Tibial artery (tissue), 4 donors: ENCODE measurements around the gene SRSF9.
"Not testable (repeated sequence)": the region's sequence is repeated elsewhere in the genome, so short reads cannot be mapped to it uniquely, and the experiment has no call there.

ENCODE experiments used
- DNase-seq, 2 donors: peaks; one replicate each; pipeline ENCODE4 v3.0.0-alpha.2; 2019
- H3K27ac ChIP-seq, 2 donors: fragments of 200-600 bp; sonication (generic) in 1 of 2; 1 replicate in 1 of 2; 2 replicates in 1 of 2; pipeline ENCODE4 v1.5.1; 2018 to 2019; ENCODE audit warnings: mild to moderate bottlenecking in 1 of 2
- H3K27me3 ChIP-seq, 2 donors: fragments of 200-600 bp; sonication (generic) in 1 of 2; one replicate each; pipeline versions ENCODE4 v1.5.1 to v1.6.0; 2016 to 2019
- H3K36me3 ChIP-seq, 3 donors: fragments of 200-600 bp; sonication (generic) in 2 of 3; one replicate each; pipeline ENCODE4 v1.5.1; 2016 to 2019; ENCODE audit warnings: mild to moderate bottlenecking in 2 of 3
- H3K4me1 ChIP-seq, 4 donors: fragments of 200-600 bp; sonication (generic) in 2 of 4; 1 replicate in 3 of 4; 2 replicates in 1 of 4; pipeline ENCODE4 v1.5.1; 2016 to 2019
- H3K4me3 ChIP-seq, 2 donors: fragments of 200-600 bp; sonication (generic) in 1 of 2; 1 replicate in 1 of 2; 2 replicates in 1 of 2; pipeline ENCODE4 v1.5.1; 2018 to 2019; ENCODE audit warnings: mild to moderate bottlenecking in 2 of 2
- H3K9me3 ChIP-seq, 3 donors: fragments of 200-600 bp; sonication (generic) in 1 of 3; one replicate each; pipeline ENCODE4 v1.5.1; 2016 to 2019
- CTCF ChIP-seq, 2 experiments: fragments of 200-600 bp in 1 of 2; fragments of 450-650 bp in 1 of 2; IDR thresholded peaks; one replicate each; pipeline ENCODE4 v1.5.1; 2017 to 2019; ENCODE audit warnings: antibody characterized with exemption in 2 of 2, mild to moderate bottlenecking in 1 of 2, moderate library complexity in 1 of 2
- intact Hi-C: fragments of 100-400 bp; cut with DNase I; formaldehyde crosslinking; loops from one replicate; pipeline ENCODE4 v1.15.0; 2023; ENCODE audit warnings: low total_unique reads

Gene SRSF9

GRCh38 chr12:120495186-120495730, 25.7 kb upstream of the SRSF9 start:
- intact Hi-C loops, result loop anchor here (5.0 kb wide), 1 partner anchor 42 kb away; no protein-coding TSS in a partner anchor
- peaks cover 0 to 29% (median 19%) of the 10 kb centered on the region in 4 donors for H3K4me1 ChIP-seq
- no peak for TF ChIP-seq CTCF (IDR thresholded peaks at IDR 0.05)
- H3K9me3 ChIP-seq, result no peaks in the 10 kb centered on the region
- peak overlapping the region; percentile 92 to 95 for H3K27ac ChIP-seq
- peak overlapping the region; percentile 82 to 98 for H3K4me3 ChIP-seq
- DNase-seq, result no peak
- peaks cover 9 to 30% (median 12%) of the 10 kb centered on the region in 3 donors for H3K36me3 ChIP-seq
- no peaks in the 10 kb centered on the region for H3K27me3 ChIP-seq

- H3K4me1 ChIP-seq, result peaks cover 0 to 9% (median 4%) of the 10 kb centered on the region in 4 donors
- intact Hi-C loops, result no loop called here
- no peak overlapping the region for H3K4me3 ChIP-seq
- DNase-seq, result no peak
- H3K9me3 ChIP-seq, result no peaks in the 10 kb centered on the region
- no peaks in the 10 kb centered on the region for H3K27me3 ChIP-seq
- H3K36me3 ChIP-seq, result peaks cover 0 to 22% (median 0%) of the 10 kb centered on the region in 3 donors
- no peak overlapping the region for H3K27ac ChIP-seq
- TF ChIP-seq CTCF (IDR thresholded peaks at IDR 0.05), result no peak
Observed at GRCh38 chr12:120490833-120491512, 21.4 kb upstream of the SRSF9 start.

- Histone ChIP-seq H3K27ac (no peak overlapping the region), H3K27me3 (no peaks in the 10 kb centered on the region), H3K4me1 (peaks cover 0 to 6% (median 3%) of the 10 kb centered on the region in 4 donors), H3K9me3 (no peaks in the 10 kb centered on the region), H3K4me3 (no peak overlapping the region), H3K36me3 (peaks cover 0 to 22% (median 0%) of the 10 kb centered on the region in 3 donors)
- intact Hi-C loops, result no loop called here
- no peak for DNase-seq
- no peak for TF ChIP-seq CTCF (IDR thresholded peaks at IDR 0.05)
Observed at GRCh38 chr12:120490325-120490724, 20.8 kb upstream of the SRSF9 start.

- Histone ChIP-seq H3K36me3 (peaks cover 0 to 22% (median 0%) of the 10 kb centered on the region in 3 donors), H3K27me3 (no peaks in the 10 kb centered on the region), H3K4me1 (no peaks in the 10 kb centered on the region), H3K9me3 (no peaks in the 10 kb centered on the region), H3K4me3 (no peak overlapping the region), H3K27ac (no peak overlapping the region)
- DNase-seq, result no peak
- TF ChIP-seq CTCF (IDR thresholded peaks at IDR 0.05), result no peak
- intact Hi-C loops, result no loop called here
Observed at GRCh38 chr12:120489018-120489417, 19.5 kb upstream of the SRSF9 start.

GRCh38 chr12:120488057-120488640, 18.6 kb upstream of the SRSF9 start:
- Histone ChIP-seq H3K27me3 (no peaks in the 10 kb centered on the region), H3K27ac (no peak overlapping the region), H3K36me3 (peaks cover 0 to 22% (median 0%) of the 10 kb centered on the region in 3 donors), H3K4me3 (no peak overlapping the region), H3K4me1 (no peaks in the 10 kb centered on the region), H3K9me3 (no peaks in the 10 kb centered on the region)
- DNase-seq, result no peak
- no peak for TF ChIP-seq CTCF (IDR thresholded peaks at IDR 0.05)
- intact Hi-C loops, result no loop called here

- H3K4me1 ChIP-seq, H3K4me3 ChIP-seq, DNase-seq, H3K27me3 ChIP-seq, intact Hi-C loops, H3K27ac ChIP-seq, H3K9me3 ChIP-seq: not testable (repeated sequence)
- peaks cover 0 to 24% (median 0%) of the 10 kb centered on the region in 3 donors for H3K36me3 ChIP-seq
Observed at GRCh38 chr12:120487552-120487951, 18.0 kb upstream of the SRSF9 start.
